Tibial nerve (tissue), 3 donors: ENCODE data around the gene CD274.

Experiments
- POLR2A ChIP-seq, 2 donors: fragments of 450-650 bp; IDR thresholded peaks; one replicate each; pipeline ENCODE4 v1.6.1; 2017; ENCODE audit warnings: antibody characterized with exemption in 2 of 2, mild to moderate bottlenecking in 2 of 2, moderate library complexity in 2 of 2
- TF ChIP-seq, protein P1 (sequence below), 5 experiments: fragments of 200-600 bp in 3 of 5; fragments of 450-650 bp in 2 of 5; sonication (generic) in 3 of 5; IDR thresholded peaks; one replicate each; pipeline ENCODE4 v1.5.1; 2016 to 2019; ENCODE audit warnings: antibody characterized with exemption in 5 of 5, mild to moderate bottlenecking in 3 of 5, moderate library complexity in 2 of 5

DNA sequence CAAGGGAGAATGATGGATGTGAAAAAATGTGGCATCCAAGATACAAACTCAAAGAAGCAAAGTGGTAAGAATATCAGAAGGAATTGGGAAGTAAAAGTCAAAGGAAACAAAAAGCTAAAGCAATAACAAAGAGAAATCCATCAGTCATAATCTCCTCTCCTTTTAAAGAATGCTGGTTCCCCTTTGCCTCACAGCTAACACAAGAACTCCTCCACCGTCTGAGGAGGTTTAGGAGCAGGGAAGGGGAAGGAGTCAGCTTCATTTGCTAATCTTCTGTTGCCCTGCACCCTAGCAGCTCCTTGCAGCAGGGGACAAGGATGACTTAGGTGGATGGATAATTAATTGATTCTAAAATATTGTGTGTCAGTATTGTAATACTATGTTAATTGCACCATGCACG lies 16.4 kb downstream of the CD274 start:
- TF ChIP-seq, protein P1, sequence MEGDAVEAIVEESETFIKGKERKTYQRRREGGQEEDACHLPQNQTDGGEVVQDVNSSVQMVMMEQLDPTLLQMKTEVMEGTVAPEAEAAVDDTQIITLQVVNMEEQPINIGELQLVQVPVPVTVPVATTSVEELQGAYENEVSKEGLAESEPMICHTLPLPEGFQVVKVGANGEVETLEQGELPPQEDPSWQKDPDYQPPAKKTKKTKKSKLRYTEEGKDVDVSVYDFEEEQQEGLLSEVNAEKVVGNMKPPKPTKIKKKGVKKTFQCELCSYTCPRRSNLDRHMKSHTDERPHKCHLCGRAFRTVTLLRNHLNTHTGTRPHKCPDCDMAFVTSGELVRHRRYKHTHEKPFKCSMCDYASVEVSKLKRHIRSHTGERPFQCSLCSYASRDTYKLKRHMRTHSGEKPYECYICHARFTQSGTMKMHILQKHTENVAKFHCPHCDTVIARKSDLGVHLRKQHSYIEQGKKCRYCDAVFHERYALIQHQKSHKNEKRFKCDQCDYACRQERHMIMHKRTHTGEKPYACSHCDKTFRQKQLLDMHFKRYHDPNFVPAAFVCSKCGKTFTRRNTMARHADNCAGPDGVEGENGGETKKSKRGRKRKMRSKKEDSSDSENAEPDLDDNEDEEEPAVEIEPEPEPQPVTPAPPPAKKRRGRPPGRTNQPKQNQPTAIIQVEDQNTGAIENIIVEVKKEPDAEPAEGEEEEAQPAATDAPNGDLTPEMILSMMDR (IDR thresholded peaks at IDR 0.05), result no peak
- TF ChIP-seq POLR2A (IDR thresholded peaks at IDR 0.05), result no peak
